Left ventricle myocardium inferior (tissue), 1 donor: Measurements from ENCODE around the gene NMRK2. TPM values are rescaled to one million over a fixed set of nuclear protein-coding genes. Genes with fewer than 3 reads are reported as not detected.

Source experiments
- DNase-seq: peaks from one replicate; pipeline ENCODE4 v3.0.0-alpha.2; 2020
- H3K27ac ChIP-seq: fragments of 200-600 bp; replicated peaks from 2 replicates; pipeline ENCODE4 v1.8.0; 2021
- H3K27me3 ChIP-seq: fragments of 200-600 bp; 2 replicates; pipeline ENCODE4 v1.8.0; 2021; ENCODE audit warnings: low read depth
- H3K36me3 ChIP-seq: fragments of 200-600 bp; 2 replicates; pipeline ENCODE4 v1.8.0; 2021
- H3K4me1 ChIP-seq: fragments of 200-600 bp; 2 replicates; pipeline ENCODE4 v1.8.0; 2021
- H3K4me3 ChIP-seq: fragments of 200-600 bp; 2 replicates; pipeline ENCODE4 v1.8.0; 2021; ENCODE audit warnings: mild to moderate bottlenecking, moderate library complexity
- H3K9me3 ChIP-seq: fragments of 200-600 bp; replicated peaks from 2 replicates; pipeline ENCODE4 v1.8.0; 2021
- intact Hi-C: fragments of 100-400 bp; cut with micrococcal nuclease; formaldehyde crosslinking; loops from one replicate; pipeline ENCODE4 v1.11.0; 2022
- total RNA-seq: library from RNA; stranded (reverse); fragmentation: NEBNext Ultra II Directional; extraction: Animal tissue kit (Norgen Biotek cat#: 25700); gene quantifications from one replicate; pipeline ENCODE4 v1.2.1, GENCODE V29; 2021
- TF ChIP-seq, protein P1 (sequence below): fragments of 200-600 bp; IDR thresholded peaks from 2 replicates; pipeline ENCODE4 v1.8.0; 2021; ENCODE audit warnings: antibody characterized with exemption, mild to moderate bottlenecking, borderline replicate concordance
- donor health status: DM: no; HTN: yes; CAD: no; lungs with severe emphysema.

Gene NMRK2
- total RNA-seq, 1 donor from 2014 or later = 458 TPM

- H3K27me3 ChIP-seq = no peaks in the 10 kb centered on the region
- TF ChIP-seq, protein P1, sequence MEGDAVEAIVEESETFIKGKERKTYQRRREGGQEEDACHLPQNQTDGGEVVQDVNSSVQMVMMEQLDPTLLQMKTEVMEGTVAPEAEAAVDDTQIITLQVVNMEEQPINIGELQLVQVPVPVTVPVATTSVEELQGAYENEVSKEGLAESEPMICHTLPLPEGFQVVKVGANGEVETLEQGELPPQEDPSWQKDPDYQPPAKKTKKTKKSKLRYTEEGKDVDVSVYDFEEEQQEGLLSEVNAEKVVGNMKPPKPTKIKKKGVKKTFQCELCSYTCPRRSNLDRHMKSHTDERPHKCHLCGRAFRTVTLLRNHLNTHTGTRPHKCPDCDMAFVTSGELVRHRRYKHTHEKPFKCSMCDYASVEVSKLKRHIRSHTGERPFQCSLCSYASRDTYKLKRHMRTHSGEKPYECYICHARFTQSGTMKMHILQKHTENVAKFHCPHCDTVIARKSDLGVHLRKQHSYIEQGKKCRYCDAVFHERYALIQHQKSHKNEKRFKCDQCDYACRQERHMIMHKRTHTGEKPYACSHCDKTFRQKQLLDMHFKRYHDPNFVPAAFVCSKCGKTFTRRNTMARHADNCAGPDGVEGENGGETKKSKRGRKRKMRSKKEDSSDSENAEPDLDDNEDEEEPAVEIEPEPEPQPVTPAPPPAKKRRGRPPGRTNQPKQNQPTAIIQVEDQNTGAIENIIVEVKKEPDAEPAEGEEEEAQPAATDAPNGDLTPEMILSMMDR = no peak
- intact Hi-C loops = loop anchor here (10.0 kb wide), 1 partner anchor 153 kb away; no protein-coding TSS in a partner anchor
- no peak overlapping the region for H3K27ac ChIP-seq
- peaks cover 64% of the 10 kb centered on the region for H3K4me1 ChIP-seq
- no peaks in the 10 kb centered on the region for H3K9me3 ChIP-seq
- DNase-seq = no peak
- H3K4me3 ChIP-seq = no peak overlapping the region
- peaks cover 75% of the 10 kb centered on the region for H3K36me3 ChIP-seq
Measured at GRCh38 chr19:3981736-3982681, 49.1 kb downstream of the NMRK2 start.

- DNase-seq = no peak
- H3K9me3 ChIP-seq = no peaks in the 10 kb centered on the region
- H3K4me3 ChIP-seq = peak overlapping the region; percentile 88
- peaks cover 66% of the 10 kb centered on the region for H3K36me3 ChIP-seq
- intact Hi-C loops = loop anchor here (10.0 kb wide), 1 partner anchor 152 kb away; no protein-coding TSS in a partner anchor
- peak overlapping the region; percentile 93 for H3K27ac ChIP-seq
- H3K27me3 ChIP-seq = no peaks in the 10 kb centered on the region
- H3K4me1 ChIP-seq = peaks cover 68% of the 10 kb centered on the region
- TF ChIP-seq, protein P1 = no peak
Measured at GRCh38 chr19:3982701-3983541, 50.1 kb downstream of the NMRK2 start.

- TF ChIP-seq, protein P1 = no peak
- H3K4me3 ChIP-seq = peak overlapping the region; percentile 88
- H3K4me1 ChIP-seq = peaks cover 70% of the 10 kb centered on the region
- peak overlapping the region; percentile 93 for H3K27ac ChIP-seq
- no peaks in the 10 kb centered on the region for H3K9me3 ChIP-seq
- H3K27me3 ChIP-seq = no peaks in the 10 kb centered on the region
- no peak for DNase-seq
- peaks cover 60% of the 10 kb centered on the region for H3K36me3 ChIP-seq
- intact Hi-C loops = loop anchor here (10.0 kb wide), 1 partner anchor 151 kb away; no protein-coding TSS in a partner anchor
Measured at GRCh38 chr19:3983542-3983914, 50.7 kb downstream of the NMRK2 start.

DNA sequence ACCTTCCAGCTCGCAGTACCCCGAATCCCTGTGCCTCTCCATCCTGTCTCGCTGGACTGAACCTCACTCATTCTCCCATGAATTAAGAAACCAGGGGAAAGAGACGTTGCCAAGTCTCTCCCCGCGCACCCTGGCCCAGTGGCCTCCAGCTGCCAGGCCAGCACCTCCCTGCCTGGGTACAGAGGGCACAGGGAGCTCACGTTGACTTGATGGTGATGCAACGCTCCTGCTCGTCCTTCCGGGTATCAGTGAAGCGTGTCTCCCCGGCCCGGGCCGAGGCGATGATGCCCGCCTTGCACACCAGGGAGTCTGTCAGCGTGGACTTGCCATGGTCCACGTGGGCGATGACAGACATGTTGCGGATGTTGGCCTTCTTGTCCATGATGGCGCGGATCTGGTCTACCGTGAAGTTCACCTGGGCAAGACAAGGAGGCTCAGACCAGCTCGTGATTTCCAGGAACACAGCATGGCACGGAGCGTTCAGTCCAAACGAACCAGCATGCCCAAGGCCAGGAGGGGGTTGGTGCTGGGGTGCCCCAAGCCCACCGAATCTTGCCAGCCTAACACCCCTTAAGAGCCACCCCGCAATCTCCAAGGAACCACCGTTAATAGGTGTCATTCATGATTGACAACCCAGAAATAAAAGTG lies 51.2 kb downstream of the NMRK2 start:
- Histone ChIP-seq H3K36me3 (peaks cover 55% of the 10 kb centered on the region), H3K9me3 (no peaks in the 10 kb centered on the region), H3K4me1 (peaks cover 70% of the 10 kb centered on the region), H3K27ac (peak overlapping the region; percentile 93), H3K4me3 (peak overlapping the region; percentile 88), H3K27me3 (no peaks in the 10 kb centered on the region)
- TF ChIP-seq, protein P1 = no peak
- intact Hi-C loops = loop anchor here (10.0 kb wide), 1 partner anchor 151 kb away; no protein-coding TSS in a partner anchor
- no peak for DNase-seq

- H3K36me3 ChIP-seq = peaks cover 50% of the 10 kb centered on the region
- H3K27ac ChIP-seq = peak overlapping the region; percentile 93
- intact Hi-C loops = loop anchor here (10.0 kb wide), 1 partner anchor 150 kb away; no protein-coding TSS in a partner anchor
- peaks cover 70% of the 10 kb centered on the region for H3K4me1 ChIP-seq
- peak overlapping the region; percentile 88 for H3K4me3 ChIP-seq
- H3K9me3 ChIP-seq = no peaks in the 10 kb centered on the region
- H3K27me3 ChIP-seq = no peaks in the 10 kb centered on the region
- TF ChIP-seq, protein P1 = no peak
- DNase-seq = no peak
Measured at GRCh38 chr19:3984584-3984907, 51.7 kb downstream of the NMRK2 start.
